Activated naive CD4-positive, alpha-beta T cell treated with anti-CD3 and anti-CD28 coated beads, Interleukin-2, amount 10 ng/mL, durations not matched to agents 7 days and 5 days (primary cell): Measurements from ENCODE around the gene MLF2.
"Not testable (repeated sequence)": the region's sequence is repeated elsewhere in the genome, so short reads cannot be mapped to it uniquely, and the experiment has no call there.

ENCODE experiments used
- CTCF ChIA-PET: fragments of 350-600 bp; sonication (Branson Sonifier 250); formaldehyde crosslinking; loops from one replicate; lab custom pipeline; 2021; ENCODE audit warnings: antibody characterized with exemption; lab: Charles Lee
- DNase-seq: peaks from one replicate; pipeline ENCODE4 v3.0.0-alpha.2; 2020
- H3K27ac Mint-ChIP-seq: one replicate; pipeline ENCODE4 v1.8.0; 2021; ENCODE audit warnings: mild to moderate bottlenecking, moderate library complexity, mixed read lengths
- H3K27me3 Mint-ChIP-seq: one replicate; pipeline ENCODE4 v1.8.0; 2021; ENCODE audit warnings: mild to moderate bottlenecking, mixed read lengths
- H3K36me3 Mint-ChIP-seq: one replicate; pipeline ENCODE4 v1.8.0; 2021; ENCODE audit warnings: mixed read lengths
- H3K4me1 Mint-ChIP-seq: one replicate; pipeline ENCODE4 v1.8.0; 2021; ENCODE audit warnings: mixed read lengths
- H3K4me3 Mint-ChIP-seq: one replicate; pipeline ENCODE4 v1.8.0; 2021; ENCODE audit warnings: mild to moderate bottlenecking, moderate library complexity, mixed read lengths
- H3K9me3 Mint-ChIP-seq: one replicate; pipeline ENCODE4 v1.8.0; 2021; ENCODE audit warnings: mixed read lengths

Gene MLF2

GRCh38 chr12:6725350-6725749 lies 27.6 kb downstream of the MLF2 start:
- H3K4me3 Mint-ChIP-seq, result peak overlapping the region; percentile 88

GRCh38 chr12:6724409-6724797 lies 28.5 kb downstream of the MLF2 start:
- Mint-ChIP-seq H3K27ac (peak overlapping the region; percentile 91), H3K27me3 (peaks cover 8% of the 10 kb centered on the region), H3K4me1 (peaks cover 31% of the 10 kb centered on the region), H3K4me3 (peak overlapping the region; percentile 88), H3K36me3 (peaks cover 14% of the 10 kb centered on the region), H3K9me3 (no peaks in the 10 kb centered on the region)
- CTCF ChIA-PET, result interaction anchor here (1.0 to 1.7 kb wide), 4 partner anchors 26 to 41 kb away, joined by 4 to 7 read pairs (median 4); partner anchors contain the start of gene ZNF384
- DNase-seq, result no peak

More at GRCh38 chr12:6725350-6725749, 27.6 kb downstream of the MLF2 start:
- peak overlapping the region; percentile 91 for H3K27ac Mint-ChIP-seq
- no peaks in the 10 kb centered on the region for H3K9me3 Mint-ChIP-seq
- peaks cover 4% of the 10 kb centered on the region for H3K27me3 Mint-ChIP-seq
- H3K36me3 Mint-ChIP-seq, result peaks cover 23% of the 10 kb centered on the region
- DNase-seq, result no peak
- peaks cover 31% of the 10 kb centered on the region for H3K4me1 Mint-ChIP-seq
- CTCF ChIA-PET, result interaction anchor here (0.9 to 1.7 kb wide), 4 partner anchors 29 to 110 kb away, joined by 3 to 4 read pairs (median 3); partner anchors contain the start of gene ZNF384

- H3K4me1 Mint-ChIP-seq, result peaks cover 31% of the 10 kb centered on the region
- peak within 1 kb of the TSS; percentile 91 for H3K27ac Mint-ChIP-seq
- CTCF ChIA-PET, result interaction anchor here (0.9 to 1.7 kb wide), 5 partner anchors 25 to 101 kb away, joined by 3 to 7 read pairs (median 4); partner anchors contain the start of gene ZNF384
These were observed 29.1 kb downstream of the MLF2 start, which contains the start of gene COPS7A for GRCh38 chr12:6723607-6724408. Gene COPS7A, plus strand, starts transcription at chr12:6724046. Its CDS starts 611 bp downstream, at chr12:6724657.

GRCh38 chr12:6722863-6723262 lies 30.1 kb downstream of the MLF2 start:
- Mint-ChIP-seq H3K27me3 (peaks cover 8% of the 10 kb centered on the region), H3K4me3 (no peak overlapping the region), H3K36me3 (peaks cover 6% of the 10 kb centered on the region), H3K9me3 (no peaks in the 10 kb centered on the region), H3K27ac (no peak overlapping the region), H3K4me1 (peaks cover 31% of the 10 kb centered on the region)
- DNase-seq, result no peak
- CTCF ChIA-PET, result interaction anchor here (0.9 to 1.4 kb wide), 2 partner anchors 34 to 102 kb away, joined by 3 to 7 read pairs; partner anchors contain the start of gene ZNF384

More at GRCh38 chr12:6723607-6724408, 29.1 kb downstream of the MLF2 start, which contains the start of gene COPS7A:
- Mint-ChIP-seq H3K9me3 (no peaks in the 10 kb centered on the region), H3K36me3 (peaks cover 10% of the 10 kb centered on the region), H3K4me3 (peak within 1 kb of the TSS; percentile 88), H3K27me3 (peaks cover 8% of the 10 kb centered on the region)
- DNase-seq, result peak; percentile 99

- no peak for DNase-seq
- CTCF ChIA-PET, result interaction anchor here (0.6 kb wide), 1 partner anchor 158 kb away, joined by 4 read pairs; no protein-coding TSS in a partner anchor
- Mint-ChIP-seq H3K4me3 (no peak overlapping the region), H3K4me1 (no peaks in the 10 kb centered on the region), H3K27ac (no peak overlapping the region), H3K9me3 (no peaks in the 10 kb centered on the region), H3K36me3 (no peaks in the 10 kb centered on the region), H3K27me3 (peaks cover 13% of the 10 kb centered on the region)
These were observed 36.0 kb downstream of the MLF2 start for GRCh38 chr12:6716874-6717437.

- H3K27me3 Mint-ChIP-seq, result peaks cover 13% of the 10 kb centered on the region
- DNase-seq, H3K27ac Mint-ChIP-seq, H3K4me1 Mint-ChIP-seq, H3K36me3 Mint-ChIP-seq, H3K9me3 Mint-ChIP-seq, H3K4me3 Mint-ChIP-seq, CTCF ChIA-PET: not testable (repeated sequence)
These were observed 36.7 kb downstream of the MLF2 start for GRCh38 chr12:6716031-6716873.

GRCh38 chr12:6708960-6709394 lies 44.0 kb downstream of the MLF2 start:
- peaks cover 43% of the 10 kb centered on the region for H3K27me3 Mint-ChIP-seq
- peaks cover 8% of the 10 kb centered on the region for H3K4me1 Mint-ChIP-seq
- H3K36me3 Mint-ChIP-seq, result no peaks in the 10 kb centered on the region
- H3K4me3 Mint-ChIP-seq, result peak overlapping the region; percentile 19
- CTCF ChIA-PET, result no interaction called here
- peaks cover 3% of the 10 kb centered on the region for H3K9me3 Mint-ChIP-seq
- DNase-seq, result peak; percentile 37
- peak overlapping the region; percentile 12 for H3K27ac Mint-ChIP-seq

- peaks cover 47% of the 10 kb centered on the region for H3K27me3 Mint-ChIP-seq
- CTCF ChIA-PET, DNase-seq, H3K27ac Mint-ChIP-seq, H3K9me3 Mint-ChIP-seq, H3K4me3 Mint-ChIP-seq, H3K4me1 Mint-ChIP-seq, H3K36me3 Mint-ChIP-seq: not testable (repeated sequence)
These were observed 44.6 kb downstream of the MLF2 start for GRCh38 chr12:6708351-6708750.

GRCh38 chr12:6703631-6704030 lies 49.3 kb downstream of the MLF2 start:
- Mint-ChIP-seq H3K36me3 (no peaks in the 10 kb centered on the region), H3K4me1 (peaks cover 17% of the 10 kb centered on the region), H3K27ac (no peak overlapping the region), H3K4me3 (no peak overlapping the region), H3K9me3 (peaks cover under 1% of the 10 kb centered on the region), H3K27me3 (peaks cover 79% of the 10 kb centered on the region)
- DNase-seq, result peak; percentile 28
- CTCF ChIA-PET, result no interaction called here

- peak overlapping the region; percentile 52 for H3K4me3 Mint-ChIP-seq
- no peak overlapping the region for H3K27ac Mint-ChIP-seq
- H3K4me1 Mint-ChIP-seq, result peaks cover 20% of the 10 kb centered on the region
- no peaks in the 10 kb centered on the region for H3K36me3 Mint-ChIP-seq
- peaks cover 97% of the 10 kb centered on the region for H3K27me3 Mint-ChIP-seq
- H3K9me3 Mint-ChIP-seq, result no peaks in the 10 kb centered on the region
- CTCF ChIA-PET, result no interaction called here
- no peak for DNase-seq
These were observed 51.7 kb downstream of the MLF2 start for GRCh38 chr12:6701078-6701768.

GRCh38 chr12:6700646-6701051 lies 52.3 kb downstream of the MLF2 start, which contains the start of gene PIANP:
Gene PIANP, minus strand, starts transcription at chr12:6700815. Its CDS starts 2,754 bp downstream, at chr12:6698061.
- H3K4me1 Mint-ChIP-seq, result peaks cover 20% of the 10 kb centered on the region
- H3K27ac Mint-ChIP-seq, result no peak within 1 kb of the TSS
- DNase-seq, result peak; percentile 76
- H3K27me3 Mint-ChIP-seq, result peaks cover 91% of the 10 kb centered on the region
- H3K36me3 Mint-ChIP-seq, result no peaks in the 10 kb centered on the region
- H3K9me3 Mint-ChIP-seq, result no peaks in the 10 kb centered on the region
- H3K4me3 Mint-ChIP-seq, result peak within 1 kb of the TSS; percentile 52
- CTCF ChIA-PET, result no interaction called here

GRCh38 chr12:6699989-6700645 lies 52.8 kb downstream of the MLF2 start:
- CTCF ChIA-PET, result interaction anchor here (1.0 to 1.1 kb wide), 2 partner anchors 11 to 125 kb away, joined by 3 to 4 read pairs; partner anchors contain the start of gene ZNF384
- Mint-ChIP-seq H3K36me3 (no peaks in the 10 kb centered on the region), H3K27me3 (peaks cover 86% of the 10 kb centered on the region), H3K4me3 (peak overlapping the region; percentile 38), H3K4me1 (peaks cover 20% of the 10 kb centered on the region), H3K27ac (no peak overlapping the region), H3K9me3 (no peaks in the 10 kb centered on the region)
- DNase-seq, result peak; percentile 46
